Parathyroid adenoma (tissue), 2 donors: ENCODE measurements around the gene SND1.

Source experiments
- H2AFZ ChIP-seq: fragments of 300-600 bp; sonication (generic); one replicate; pipeline ENCODE4 v1.7.0; 2017; ENCODE audit warnings: antibody characterized with exemption, mild to moderate bottlenecking
- H3K27ac ChIP-seq: fragments of 300-600 bp; sonication (generic); one replicate; pipeline ENCODE4 v1.7.0; 2017
- H3K27me3 ChIP-seq: fragments of 300-600 bp; sonication (generic); one replicate; pipeline ENCODE4 v1.7.0; 2017; ENCODE audit warnings: low read length; ENCODE audit not compliant: control insufficient read depth, insufficient read depth
- H3K36me3 ChIP-seq: fragments of 300-600 bp; sonication (generic); one replicate; pipeline ENCODE4 v1.7.0; 2017; ENCODE audit warnings: low read length; ENCODE audit not compliant: control insufficient read depth, insufficient read depth
- H3K4me1 ChIP-seq: fragments of 300-600 bp; sonication (generic); one replicate; pipeline ENCODE4 v1.7.0; 2017; ENCODE audit warnings: control low read depth
- H3K4me2 ChIP-seq: fragments of 300-600 bp; sonication (generic); one replicate; pipeline ENCODE4 v1.7.0; 2017; ENCODE audit warnings: low read length
- H3K4me3 ChIP-seq: fragments of 300-600 bp; sonication (generic); one replicate; pipeline ENCODE4 v1.7.0; 2017; ENCODE audit warnings: low read depth, low read length
- H3K79me2 ChIP-seq: fragments of 300-600 bp; sonication (generic); one replicate; pipeline ENCODE4 v1.7.0; 2017; ENCODE audit warnings: control low read depth
- H3K9ac ChIP-seq: fragments of 300-600 bp; sonication (generic); one replicate; pipeline ENCODE4 v1.7.0; 2017; ENCODE audit warnings: mild to moderate bottlenecking
- H3K9me3 ChIP-seq: fragments of 300-600 bp; sonication (generic); one replicate; pipeline ENCODE4 v1.7.0; 2017; ENCODE audit warnings: low read length; ENCODE audit not compliant: control insufficient read depth
- TF ChIP-seq, protein P1 (sequence below): fragments of 300-600 bp; sonication (generic); IDR thresholded peaks from one replicate; pipeline ENCODE4 v1.7.0; 2017; ENCODE audit warnings: antibody characterized with exemption, mild to moderate bottlenecking
- donor health status: primary hyperparathyroidism.

The SND1 gene

DNA sequence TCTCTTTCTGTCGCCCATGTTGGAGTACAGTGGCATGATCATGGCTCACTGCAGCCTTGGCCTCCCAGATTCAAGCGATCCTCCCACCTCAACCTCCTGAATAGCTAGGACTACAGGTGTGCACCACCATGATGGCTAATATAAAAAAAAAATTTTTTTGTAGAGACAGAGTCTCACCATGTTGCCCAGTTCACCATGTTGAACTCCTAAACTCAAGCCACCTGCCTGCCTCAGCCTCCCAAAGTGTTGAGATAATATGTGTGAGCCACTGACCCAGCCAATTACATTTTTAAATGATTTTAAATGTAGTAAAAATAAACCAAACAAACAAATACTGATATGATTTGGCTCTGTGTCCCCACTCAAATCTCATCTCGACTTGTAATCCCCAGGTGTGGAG lies 487.4 kb downstream of the SND1 start:
- no peak overlapping the region for H3K27ac ChIP-seq
- H3K4me3 ChIP-seq = no peak overlapping the region
- no peak overlapping the region for H3K4me2 ChIP-seq
- H3K27me3 ChIP-seq = peaks cover 5% of the 10 kb centered on the region
- TF ChIP-seq, protein P1, sequence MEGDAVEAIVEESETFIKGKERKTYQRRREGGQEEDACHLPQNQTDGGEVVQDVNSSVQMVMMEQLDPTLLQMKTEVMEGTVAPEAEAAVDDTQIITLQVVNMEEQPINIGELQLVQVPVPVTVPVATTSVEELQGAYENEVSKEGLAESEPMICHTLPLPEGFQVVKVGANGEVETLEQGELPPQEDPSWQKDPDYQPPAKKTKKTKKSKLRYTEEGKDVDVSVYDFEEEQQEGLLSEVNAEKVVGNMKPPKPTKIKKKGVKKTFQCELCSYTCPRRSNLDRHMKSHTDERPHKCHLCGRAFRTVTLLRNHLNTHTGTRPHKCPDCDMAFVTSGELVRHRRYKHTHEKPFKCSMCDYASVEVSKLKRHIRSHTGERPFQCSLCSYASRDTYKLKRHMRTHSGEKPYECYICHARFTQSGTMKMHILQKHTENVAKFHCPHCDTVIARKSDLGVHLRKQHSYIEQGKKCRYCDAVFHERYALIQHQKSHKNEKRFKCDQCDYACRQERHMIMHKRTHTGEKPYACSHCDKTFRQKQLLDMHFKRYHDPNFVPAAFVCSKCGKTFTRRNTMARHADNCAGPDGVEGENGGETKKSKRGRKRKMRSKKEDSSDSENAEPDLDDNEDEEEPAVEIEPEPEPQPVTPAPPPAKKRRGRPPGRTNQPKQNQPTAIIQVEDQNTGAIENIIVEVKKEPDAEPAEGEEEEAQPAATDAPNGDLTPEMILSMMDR = no peak
- no peaks in the 10 kb centered on the region for H3K4me1 ChIP-seq
- H3K79me2 ChIP-seq = no peaks in the 10 kb centered on the region
- no peaks in the 10 kb centered on the region for H3K36me3 ChIP-seq
- H3K9ac ChIP-seq = no peak overlapping the region
- no peak overlapping the region for H2AFZ ChIP-seq
- no peaks in the 10 kb centered on the region for H3K9me3 ChIP-seq

DNA sequence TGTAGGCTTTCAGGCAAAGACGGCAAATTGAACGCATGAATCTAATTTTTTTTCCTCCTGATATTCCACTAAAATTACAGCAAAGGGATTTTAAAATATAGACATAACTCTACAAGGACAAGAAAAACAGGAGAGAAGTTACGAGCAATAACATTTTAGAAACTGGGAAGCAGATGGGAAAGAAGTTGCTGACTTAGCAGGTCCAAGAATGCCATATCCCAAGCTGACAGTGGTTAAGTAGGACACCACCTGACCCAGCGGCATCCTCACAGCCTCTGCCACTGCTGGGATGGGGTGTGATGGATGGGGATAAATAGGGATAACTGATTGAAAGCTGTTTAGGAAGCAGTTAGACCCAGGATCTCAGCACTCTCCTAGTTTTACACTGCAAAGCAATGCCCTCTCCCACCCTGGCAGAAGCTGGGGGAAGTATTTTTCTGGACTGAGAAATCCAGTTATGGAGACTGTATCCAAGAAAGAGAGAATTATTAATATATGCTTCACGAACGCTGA lies 489.7 kb downstream of the SND1 start:
- no peak overlapping the region for H3K27ac ChIP-seq
- TF ChIP-seq, protein P1 = no peak
- H3K4me1 ChIP-seq = no peaks in the 10 kb centered on the region
- no peak overlapping the region for H3K4me2 ChIP-seq
- H3K36me3 ChIP-seq = no peaks in the 10 kb centered on the region
- no peaks in the 10 kb centered on the region for H3K27me3 ChIP-seq
- no peak overlapping the region for H2AFZ ChIP-seq
- H3K79me2 ChIP-seq = no peaks in the 10 kb centered on the region
- H3K4me3 ChIP-seq = no peak overlapping the region
- H3K9ac ChIP-seq = no peak overlapping the region
- no peaks in the 10 kb centered on the region for H3K9me3 ChIP-seq
